Fibroblast of the aortic adventitia (primary cell): Measurements from ENCODE around the gene SLC25A36. TPM values are rescaled to one million over a fixed set of nuclear protein-coding genes. Genes with fewer than 3 reads are reported as not detected.
"Not testable (repeated sequence)": the region's sequence is repeated elsewhere in the genome, so short reads cannot be mapped to it uniquely, and the experiment has no call there.

Experiments used
- DNase-seq: peaks from one replicate; pipeline ENCODE4 v3.0.0-alpha.2; 2010; ENCODE audit warnings: low read depth
- H3K4me3 ChIP-seq: 2 replicates; pipeline ENCODE4 v1.5.1; 2011; ENCODE audit warnings: low read depth, mild to moderate bottlenecking, control low read depth, low read length, moderate library complexity
- total RNA-seq: library from RNA; depleted of rRNA; stranded (reverse); fragments of >200 nt; gene quantifications from 2 replicates; pipeline ENCODE4 v1.2.3, GENCODE V29; 2012; ENCODE audit warnings: low replicate concordance
- TF ChIP-seq, protein P1 (sequence below): IDR thresholded peaks from 2 replicates; pipeline ENCODE4 v1.5.1; 2011; ENCODE audit warnings: mild to moderate bottlenecking, low read length, control low read depth, inconsistent platforms; ENCODE audit not compliant: insufficient read depth

SLC25A36 gene
- total RNA-seq, 1 donor = 75.4 TPM

DNA sequence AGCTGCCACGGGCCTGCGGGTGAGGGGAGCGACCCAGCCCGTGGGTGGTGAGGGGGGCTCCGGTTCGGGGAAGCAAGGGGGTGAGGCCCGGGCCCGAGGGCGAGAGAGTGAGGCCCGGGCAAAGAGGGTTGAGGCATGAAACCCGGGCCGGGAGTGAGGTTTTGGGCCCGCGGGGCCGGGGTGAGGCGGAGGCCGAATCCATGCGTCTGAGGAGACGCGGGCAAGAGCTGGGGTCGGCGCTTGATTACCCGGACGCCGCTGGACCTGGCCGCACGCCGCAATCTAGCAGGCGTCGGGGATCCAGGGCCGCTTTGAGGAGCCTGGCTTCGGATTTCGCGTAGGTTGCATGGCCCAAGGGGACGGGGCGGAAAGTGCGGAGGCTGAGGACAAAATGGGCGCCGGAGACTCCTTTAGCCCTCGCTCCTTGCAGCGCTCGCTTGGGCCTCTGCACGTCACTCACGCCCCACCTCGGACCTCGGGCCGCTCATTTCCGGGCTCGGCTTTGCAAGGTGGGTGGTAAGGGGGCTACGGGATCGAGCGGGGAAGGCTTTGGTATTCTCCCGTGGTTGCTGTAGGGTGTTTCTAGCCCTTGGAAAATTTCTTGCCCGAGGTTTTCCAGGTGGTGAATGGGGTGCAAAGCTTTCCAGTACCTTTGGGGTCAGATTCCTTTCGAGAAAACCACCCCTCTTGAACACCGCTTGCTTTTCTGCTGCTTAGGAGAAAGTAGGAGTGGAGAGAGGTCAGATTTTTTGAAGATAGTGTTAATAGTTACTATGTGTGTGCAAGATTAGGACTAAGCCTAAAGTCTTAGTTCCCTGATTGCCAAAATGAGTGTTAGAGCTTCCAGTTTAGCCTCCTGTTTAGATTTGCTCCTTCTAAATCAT is 827 bp downstream of the SLC25A36 start:
- DNase-seq = peak; percentile 55
- TF ChIP-seq, protein P1, sequence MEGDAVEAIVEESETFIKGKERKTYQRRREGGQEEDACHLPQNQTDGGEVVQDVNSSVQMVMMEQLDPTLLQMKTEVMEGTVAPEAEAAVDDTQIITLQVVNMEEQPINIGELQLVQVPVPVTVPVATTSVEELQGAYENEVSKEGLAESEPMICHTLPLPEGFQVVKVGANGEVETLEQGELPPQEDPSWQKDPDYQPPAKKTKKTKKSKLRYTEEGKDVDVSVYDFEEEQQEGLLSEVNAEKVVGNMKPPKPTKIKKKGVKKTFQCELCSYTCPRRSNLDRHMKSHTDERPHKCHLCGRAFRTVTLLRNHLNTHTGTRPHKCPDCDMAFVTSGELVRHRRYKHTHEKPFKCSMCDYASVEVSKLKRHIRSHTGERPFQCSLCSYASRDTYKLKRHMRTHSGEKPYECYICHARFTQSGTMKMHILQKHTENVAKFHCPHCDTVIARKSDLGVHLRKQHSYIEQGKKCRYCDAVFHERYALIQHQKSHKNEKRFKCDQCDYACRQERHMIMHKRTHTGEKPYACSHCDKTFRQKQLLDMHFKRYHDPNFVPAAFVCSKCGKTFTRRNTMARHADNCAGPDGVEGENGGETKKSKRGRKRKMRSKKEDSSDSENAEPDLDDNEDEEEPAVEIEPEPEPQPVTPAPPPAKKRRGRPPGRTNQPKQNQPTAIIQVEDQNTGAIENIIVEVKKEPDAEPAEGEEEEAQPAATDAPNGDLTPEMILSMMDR = no peak
- peak overlapping the region; percentile 91 for H3K4me3 ChIP-seq

DNA sequence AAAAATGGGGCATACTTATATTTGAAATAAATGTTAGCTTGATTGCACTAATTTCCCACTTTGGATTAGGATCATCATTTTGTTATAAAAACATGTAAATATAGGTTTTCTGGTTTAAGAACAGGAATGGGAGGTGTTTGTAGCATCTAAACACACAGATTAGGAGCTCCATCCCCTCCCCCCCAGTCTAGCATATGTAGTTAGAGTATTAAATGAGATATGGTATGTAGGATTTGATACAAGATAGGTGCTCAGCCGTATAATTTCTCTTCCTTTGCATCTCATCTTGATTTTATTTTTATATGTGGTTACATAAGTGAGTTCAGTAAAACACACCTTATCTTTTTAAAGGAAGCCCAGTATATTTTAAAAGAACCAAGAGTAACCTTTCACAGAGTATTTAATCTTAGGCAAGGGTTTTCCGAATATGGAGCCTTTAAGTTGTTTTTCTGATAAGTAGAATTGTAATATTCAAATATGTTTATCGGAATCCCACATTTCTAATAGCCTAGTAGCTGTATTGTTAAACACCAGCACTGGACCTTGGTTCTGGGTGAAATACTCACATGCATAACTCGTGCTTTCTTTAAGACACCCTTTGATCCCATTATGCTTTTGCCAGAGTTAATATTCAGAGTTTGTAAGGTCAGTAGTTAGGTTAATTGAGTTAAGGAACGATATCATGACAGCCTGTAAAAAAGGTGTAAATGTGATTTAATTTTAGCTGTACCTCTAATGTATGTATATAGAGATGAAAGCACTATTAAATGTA is 2.3 kb downstream of the SLC25A36 start:
- peak overlapping the region; percentile 91 for H3K4me3 ChIP-seq
- no peak for DNase-seq
- TF ChIP-seq, protein P1 = no peak

DNA sequence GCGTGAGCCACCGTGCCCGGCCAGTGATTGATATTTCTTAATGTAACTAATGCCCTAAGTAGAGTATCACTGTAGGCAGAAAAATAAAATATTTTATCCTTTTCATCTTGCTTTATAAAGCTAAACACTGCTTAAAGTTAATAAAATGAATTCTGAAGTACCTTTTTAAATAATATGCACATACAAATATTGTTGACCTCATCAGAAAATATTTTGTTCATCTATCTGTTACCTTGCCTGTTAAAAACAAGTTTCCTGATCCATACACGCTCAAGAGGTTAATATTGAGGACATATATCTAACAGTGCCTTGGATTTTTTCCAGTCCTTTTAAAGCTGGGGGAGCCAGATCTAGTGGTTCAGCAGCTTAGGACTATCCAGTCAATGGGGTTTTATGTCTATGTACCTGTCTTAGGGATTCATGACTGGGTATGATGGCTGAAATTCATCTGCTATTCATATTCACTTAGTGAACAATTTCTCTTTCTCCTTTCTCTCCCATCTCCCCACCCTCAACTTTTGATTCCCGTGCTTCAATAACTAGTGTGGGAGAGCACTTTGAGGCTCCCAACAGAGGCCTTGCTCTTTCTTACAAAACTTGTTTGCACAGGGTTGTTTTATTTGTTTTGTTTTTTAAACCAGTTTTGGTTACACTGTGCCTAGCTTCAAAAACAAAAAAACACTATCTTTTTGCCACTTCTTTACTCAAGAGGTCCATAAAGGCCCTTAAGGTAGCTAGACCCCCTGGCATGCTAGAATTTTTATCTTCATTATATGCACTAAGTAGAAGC is 7.0 kb downstream of the SLC25A36 start:
- DNase-seq = no peak
- no peak overlapping the region for H3K4me3 ChIP-seq
- TF ChIP-seq, protein P1 = no peak

DNA sequence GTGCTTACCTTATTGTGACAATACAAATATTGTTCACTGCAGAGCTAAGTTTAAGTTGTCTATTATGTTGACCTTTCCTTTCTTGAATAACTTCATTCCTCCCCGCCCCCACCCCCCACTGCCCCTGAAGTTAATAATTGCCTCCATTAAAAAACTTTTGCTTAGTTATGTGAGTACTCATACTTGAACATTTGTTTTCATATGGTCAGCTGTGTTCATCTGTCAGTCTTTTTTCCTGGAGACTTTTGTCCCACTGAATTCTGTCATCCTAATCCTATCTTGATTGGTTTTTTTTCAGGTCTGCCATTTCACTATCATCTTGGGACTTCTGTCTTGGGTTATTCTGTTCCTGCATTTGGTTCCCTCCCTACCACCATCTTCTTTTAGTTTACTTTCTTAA is 8.5 kb downstream of the SLC25A36 start:
- DNase-seq = no peak
- H3K4me3 ChIP-seq = no peak overlapping the region
- TF ChIP-seq, protein P1 = no peak

DNA sequence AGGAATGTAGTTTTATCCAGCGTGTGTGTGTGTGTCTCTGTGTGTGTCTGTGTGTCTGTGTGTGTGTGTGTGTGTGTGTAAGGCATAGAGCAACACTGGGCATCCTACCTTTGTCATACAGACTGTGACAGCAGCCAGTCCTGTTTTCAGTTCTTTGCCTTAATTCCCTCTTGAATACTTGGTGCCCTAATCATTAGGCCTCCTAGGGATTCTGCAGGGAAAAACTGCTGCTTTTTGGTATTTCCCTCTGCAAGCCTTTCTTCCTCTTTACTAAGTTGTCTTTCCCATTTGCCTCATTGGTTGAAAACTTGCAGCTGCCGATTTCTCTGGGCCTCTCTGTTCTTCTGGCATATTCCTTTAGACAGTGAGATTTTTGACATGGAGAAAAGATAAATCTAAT is 9.2 kb downstream of the SLC25A36 start:
- DNase-seq = no peak
- no peak overlapping the region for H3K4me3 ChIP-seq
- TF ChIP-seq, protein P1 = no peak

DNA sequence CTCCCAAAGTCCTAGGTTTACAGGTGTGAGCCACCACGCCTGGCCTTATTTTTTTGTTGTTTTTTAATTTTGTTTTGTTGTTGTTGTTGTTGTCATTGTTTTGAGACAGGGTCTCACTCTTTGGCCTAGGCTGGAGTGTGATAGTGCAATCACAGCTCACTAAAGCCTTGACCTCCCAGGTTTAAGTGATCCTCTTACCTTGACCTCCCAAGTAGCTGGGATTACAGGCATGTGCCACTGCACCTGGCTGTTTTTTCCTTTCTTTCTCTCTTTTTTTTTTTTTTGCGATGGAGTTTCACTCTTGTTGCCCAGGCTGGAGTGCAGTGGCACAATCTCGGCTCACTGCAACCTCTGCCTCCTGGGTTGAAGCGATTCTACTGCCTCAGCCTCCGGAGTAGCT is 10.1 kb downstream of the SLC25A36 start:
- not testable (repeated sequence) for DNase-seq, H3K4me3 ChIP-seq
